ENCODE measurements around the gene CACNA1E. TPM values are rescaled to one million over a fixed set of nuclear protein-coding genes. Genes with fewer than 3 reads are reported as not detected.

The CACNA1E gene
- total RNA-seq, 1 experiment from 2014 or later = 0.46 TPM

GRCh38 chr1:181545395-181545794 lies 62.1 kb downstream of the CACNA1E start:
- H3K27me3 Mint-ChIP-seq (ENCODE audit: low read depth) = peaks cover 21% of the 10 kb centered on the region
- H3K4me1 Mint-ChIP-seq = peaks cover 23 to 26% of the 10 kb centered on the region in 2 experiments
- no peak overlapping the region for H3K27ac Mint-ChIP-seq
- H3K36me3 Mint-ChIP-seq (ENCODE audit: insufficient read depth in 1 of 3, low read depth in 3 of 3) = no peaks in the 10 kb centered on the region; a peak in 1 of 7 replicates
- H4K8ac ChIP-seq (replicated peaks; ENCODE audit: insufficient read length, low read depth, low read length) = no peak overlapping the region
- H3K4ac ChIP-seq (ENCODE audit: low read depth, low read length) = no peak overlapping the region
- no peak overlapping the region for H3K4me3 Mint-ChIP-seq
- DNase-seq = no peak
- H4K5ac ChIP-seq (ENCODE audit: insufficient read length, low read depth, low read length) = no peak overlapping the region
- H2BK20ac ChIP-seq (ENCODE audit: low read depth, low read length, poor library complexity, severe bottlenecking) = no peak overlapping the region
- WGBS (ENCODE audit: extremely low coverage, insufficient read length, low lambda C conversion rate) = no CpG with 5 or more reads among the region's 4 CpGs
- H3K9me3 ChIP-seq (ENCODE audit: control insufficient read depth, low read depth, low read length) = no peaks in the 10 kb centered on the region
- H3T11ph ChIP-seq (ENCODE audit: low read length) = no peak overlapping the region
- no peaks in the 10 kb centered on the region; a peak in 1 of 5 replicates for H3K9me3 Mint-ChIP-seq
- H3K9ac ChIP-seq (ENCODE audit: extremely low read depth, insufficient read length, low read length) = no peak overlapping the region
- H3K27me3 ChIP-seq (ENCODE audit: insufficient read depth, low read length) = no peaks in the 10 kb centered on the region
- H4K91ac ChIP-seq (ENCODE audit: insufficient read length, low read depth, low read length) = no peak overlapping the region
- no peak overlapping the region for H3K4me2 ChIP-seq (ENCODE audit: insufficient read depth, insufficient read length, low read length)
- H3K79me1 ChIP-seq (ENCODE audit: insufficient read depth, low read depth, low read length, poor library complexity, severe bottlenecking) = no peaks in the 10 kb centered on the region
- H3K79me2 ChIP-seq (ENCODE audit: insufficient read depth, low read length) = no peaks in the 10 kb centered on the region
- H3K27ac ChIP-seq (ENCODE audit: insufficient read length, low read depth, low read length) = no peak overlapping the region
- no peaks in the 10 kb centered on the region for H4K20me1 ChIP-seq (ENCODE audit: control insufficient read depth, insufficient read depth, insufficient read length)
- no peak overlapping the region for H3K18ac ChIP-seq (ENCODE audit: insufficient read length, low read depth, low read length)
- no peak overlapping the region for H2AFZ ChIP-seq (ENCODE audit: low read length)
- no peak overlapping the region for H2BK12ac ChIP-seq (ENCODE audit: insufficient read length, low read depth, low read length)
- no peak overlapping the region for H2AK5ac ChIP-seq (ENCODE audit: insufficient read length, low read length)
- H2BK120ac ChIP-seq (ENCODE audit: low read depth, low read length, poor library complexity, severe bottlenecking) = no peak overlapping the region
- TF ChIP-seq CTCF (conservative IDR thresholded peaks at IDR 0.05) = no peak
- no peak overlapping the region for H2BK15ac ChIP-seq (ENCODE audit: low read depth, low read length)
- H3K23ac ChIP-seq (ENCODE audit: insufficient read length, low read depth, low read length) = no peak overlapping the region
- no peak overlapping the region for H3K56ac ChIP-seq (ENCODE audit: insufficient read length, low read depth, low read length)
- H3K4me1 ChIP-seq (ENCODE audit: insufficient read depth, low read length) = no peaks in the 10 kb centered on the region
- H2BK5ac ChIP-seq (ENCODE audit: insufficient read length, low read length) = no peak overlapping the region
- no peaks in the 10 kb centered on the region for H3K23me2 ChIP-seq (ENCODE audit: insufficient read length, low read depth, low read length, poor library complexity, severe bottlenecking)
- no peak overlapping the region for H3K14ac ChIP-seq (ENCODE audit: insufficient read depth, low read length)
